ENCODE measurements around the gene ATXN3.

Gene ATXN3

DNA sequence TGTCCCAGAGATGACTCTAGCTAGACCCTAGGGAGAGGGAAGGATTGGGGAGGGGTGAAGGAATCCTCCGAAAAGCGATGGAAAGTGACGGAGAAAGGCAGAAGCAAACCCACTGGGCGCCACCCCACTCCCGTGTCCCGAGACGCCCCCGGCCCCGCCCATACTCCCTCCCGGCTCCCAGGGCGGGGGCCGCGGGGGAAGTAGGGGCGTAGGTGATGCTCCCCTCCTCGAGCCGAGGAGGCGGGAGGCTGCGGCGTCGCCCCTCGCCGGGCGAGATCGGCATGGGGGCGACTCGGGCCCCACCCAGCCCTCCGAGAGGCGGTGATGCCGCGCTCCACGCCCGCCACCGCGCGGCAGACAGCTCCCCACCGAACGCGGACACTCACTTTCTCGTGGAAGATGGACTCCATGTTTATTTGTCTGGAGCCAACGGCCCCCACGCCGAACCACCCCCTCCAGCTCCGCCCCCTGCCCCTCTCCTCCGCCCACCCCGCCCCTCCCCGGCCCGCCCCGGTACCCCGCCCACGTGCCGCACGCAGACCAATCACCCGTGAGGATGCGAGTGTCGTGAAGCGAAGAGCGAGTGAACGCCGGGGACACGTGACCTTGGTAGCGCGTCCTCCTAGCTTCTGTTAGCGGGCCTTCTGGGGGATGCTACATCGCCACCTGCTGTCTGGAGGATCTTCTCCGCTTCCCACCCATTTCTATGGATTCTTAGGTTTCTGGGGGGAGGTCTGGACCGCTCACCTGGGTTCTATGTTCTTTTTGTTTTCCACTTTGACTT is at the start of gene ATXN3:
Gene ATXN3 (minus strand): TSS at position 440 of the 784 bp plus-strand sequence. CDS start 30 bp downstream, at position 410.
- DNase-seq: peak; percentile 93

DNA sequence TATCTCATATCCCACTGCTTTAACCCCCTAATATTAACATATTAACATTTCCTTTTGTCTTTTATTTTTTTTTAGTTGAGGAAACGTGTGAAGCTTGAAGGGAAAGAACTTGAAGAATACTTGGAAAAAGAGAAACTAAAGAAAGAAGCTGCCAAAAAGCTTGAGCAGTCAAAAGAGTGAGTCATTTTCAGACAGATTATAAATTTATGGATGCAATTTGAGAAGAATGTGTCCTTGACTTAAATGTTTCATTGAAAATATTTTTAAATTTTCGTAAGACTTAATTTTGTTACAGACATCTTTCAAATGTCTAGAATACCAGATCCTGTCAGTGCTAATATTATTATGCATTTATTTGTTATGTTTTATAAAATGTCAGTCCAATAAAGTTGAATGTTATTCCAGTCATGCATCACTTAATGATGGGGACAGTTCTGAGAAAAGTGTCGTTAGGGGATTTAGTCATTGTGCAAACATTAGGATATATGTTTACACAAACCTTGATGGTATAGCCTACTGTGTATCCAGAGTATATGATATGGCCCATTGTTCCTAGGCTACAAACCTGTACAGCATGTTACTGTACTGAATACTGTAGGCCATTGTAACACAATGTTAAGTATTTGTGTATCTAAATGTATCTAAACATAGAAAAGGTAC is 48.0 kb upstream of the ATXN3 start:
- DNase-seq: no peak

- DNase-seq: no peak
Measured at GRCh38 chr14:92153581-92153980, 47.2 kb upstream of the ATXN3 start.

- no peak for DNase-seq
Measured at GRCh38 chr14:92144708-92145107, 38.3 kb upstream of the ATXN3 start.

DNA sequence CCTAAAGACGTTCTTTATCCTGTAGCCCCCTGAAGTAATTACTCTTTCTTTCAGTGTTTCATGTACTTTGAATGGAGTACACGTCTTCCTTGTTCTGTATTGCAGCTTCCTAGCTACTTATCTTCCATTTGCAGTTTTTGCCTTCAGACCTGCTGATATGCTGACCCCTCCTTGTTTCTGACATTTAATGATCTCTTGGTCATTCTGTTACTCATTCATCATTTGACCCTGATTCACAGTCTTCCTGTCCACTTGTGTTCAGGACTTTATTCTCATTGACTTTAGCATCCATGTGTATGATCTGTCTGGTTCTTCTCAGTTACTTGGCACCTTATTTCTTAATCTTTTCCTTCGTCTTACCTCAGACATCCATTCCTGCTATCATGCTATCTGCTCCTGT is 37.6 kb upstream of the ATXN3 start:
- no peak for DNase-seq

DNA sequence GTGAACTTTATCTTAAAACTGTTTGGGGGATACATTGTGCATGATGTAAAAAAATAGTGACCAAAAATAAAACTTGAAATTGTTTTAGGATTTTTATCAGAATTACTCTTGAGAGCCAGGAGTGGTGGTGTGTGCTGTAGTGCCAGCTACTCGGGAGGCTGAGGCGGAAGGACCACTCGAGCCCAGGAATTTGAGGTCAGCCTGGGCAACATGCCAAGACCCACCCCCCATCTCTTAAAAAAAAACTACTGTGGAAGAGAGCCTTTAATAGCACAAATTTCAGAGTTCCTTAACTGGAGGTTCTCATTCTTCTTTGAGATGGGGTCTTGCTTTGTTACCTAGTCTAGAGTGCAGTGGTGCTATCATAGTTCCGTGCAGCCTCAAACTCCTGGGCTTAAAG is 36.9 kb upstream of the ATXN3 start:
- DNase-seq: no peak

DNA sequence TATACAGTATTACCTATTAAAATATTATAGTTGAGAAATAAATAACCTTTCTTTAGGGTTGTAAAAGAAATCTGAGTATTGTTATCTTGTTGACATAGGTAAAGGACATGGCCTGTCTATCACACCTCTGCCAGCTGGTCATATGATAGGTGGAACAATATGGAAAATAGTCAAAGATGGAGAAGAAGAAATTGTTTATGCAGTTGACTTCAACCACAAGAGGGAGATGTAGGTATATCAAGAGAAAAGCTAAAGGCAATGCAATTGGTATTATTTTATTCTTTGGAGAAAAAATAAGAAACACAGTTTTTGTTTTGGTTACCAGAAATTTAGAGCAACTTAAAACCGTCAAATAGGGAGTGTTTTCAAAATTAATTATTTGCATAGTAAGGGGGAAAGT is 28.9 kb upstream of the ATXN3 start:
- no peak for DNase-seq

- no peak for DNase-seq
Measured at GRCh38 chr14:92134456-92134855, 28.1 kb upstream of the ATXN3 start.

DNA sequence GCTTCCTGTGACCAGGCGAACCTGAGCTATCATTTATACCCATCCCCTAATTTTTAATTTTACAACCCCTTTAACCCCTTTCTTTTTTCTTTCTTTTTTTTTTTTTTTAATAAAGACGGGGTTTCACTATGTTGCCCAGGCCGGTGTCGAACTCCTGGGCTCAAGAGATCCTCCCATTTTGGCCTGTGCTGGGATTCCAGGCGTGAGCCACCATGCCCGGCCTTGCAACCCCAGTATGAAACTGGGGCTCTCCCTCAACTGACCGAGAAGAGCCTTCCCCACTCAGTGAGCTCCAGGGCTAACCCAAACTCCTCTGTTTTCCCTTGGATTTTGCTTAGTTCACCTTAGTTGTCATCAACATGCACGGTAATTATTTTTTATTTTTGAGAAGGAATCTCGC is 16.4 kb upstream of the ATXN3 start:
- no peak for DNase-seq

DNA sequence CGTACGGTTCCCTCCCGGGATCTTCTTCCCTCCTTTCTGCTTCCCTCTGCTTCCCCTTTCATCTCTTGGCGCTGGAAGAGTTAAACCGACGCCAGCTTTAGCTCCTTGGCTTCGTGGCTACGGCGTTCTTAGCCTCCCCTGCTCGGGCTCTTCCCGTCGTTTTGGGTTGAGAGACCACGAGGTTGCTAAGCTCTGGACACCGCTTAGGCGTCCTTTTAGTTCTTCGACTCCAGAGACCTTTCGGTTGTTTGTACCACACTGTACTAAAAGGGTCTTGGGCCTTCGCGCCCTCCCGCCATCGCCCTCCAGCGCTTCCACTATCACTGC is 15.9 kb upstream of the ATXN3 start:
- no peak for DNase-seq

DNA sequence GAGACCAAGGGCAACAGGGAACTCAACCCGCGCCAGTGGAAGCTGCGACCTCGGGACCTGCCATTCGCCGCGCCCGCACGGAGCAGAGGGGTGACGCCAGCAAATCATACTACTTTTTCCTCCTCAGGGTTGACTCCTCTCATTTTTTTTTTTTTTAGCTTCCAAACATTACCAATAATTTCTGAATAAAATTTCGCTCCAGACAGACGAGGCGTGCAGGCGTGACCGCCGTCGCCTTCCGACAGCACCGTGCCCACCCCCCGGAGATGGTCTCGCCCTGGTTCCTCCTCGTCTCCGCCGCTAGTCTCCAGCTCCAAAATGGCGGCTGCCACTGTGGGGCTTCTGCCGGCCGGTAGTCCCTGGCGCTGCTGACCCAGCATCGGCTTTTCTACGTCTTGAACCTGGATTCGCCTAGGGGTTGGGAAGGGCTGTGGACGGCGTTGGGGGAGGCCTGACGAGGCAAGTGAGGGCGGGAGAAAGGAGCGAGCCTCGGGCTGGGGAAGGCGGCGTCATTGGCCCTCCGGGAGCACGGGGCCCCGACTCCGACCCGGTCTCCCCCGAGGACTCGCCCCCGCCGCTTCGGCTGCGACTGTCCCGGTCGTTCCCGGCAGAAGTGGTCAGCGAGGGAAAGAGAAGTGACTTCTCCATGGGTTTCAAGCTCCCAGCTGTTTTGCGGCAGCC is 15.4 kb upstream of the ATXN3 start, which contains the start of the genes CPSF2 and NDUFB1:
Gene CPSF2 (plus strand): TSS at position 300 of the 681 bp plus-strand sequence. CDS start 9,016 bp downstream, outside the sequence.
Gene NDUFB1 (minus strand): TSS at position 37 of the 681 bp plus-strand sequence. CDS start 4,069 bp downstream, outside the sequence.
- DNase-seq: peak; percentile 82

GRCh38 chr14:92121207-92121669 is 14.9 kb upstream of the ATXN3 start:
- no peak for DNase-seq

DNA sequence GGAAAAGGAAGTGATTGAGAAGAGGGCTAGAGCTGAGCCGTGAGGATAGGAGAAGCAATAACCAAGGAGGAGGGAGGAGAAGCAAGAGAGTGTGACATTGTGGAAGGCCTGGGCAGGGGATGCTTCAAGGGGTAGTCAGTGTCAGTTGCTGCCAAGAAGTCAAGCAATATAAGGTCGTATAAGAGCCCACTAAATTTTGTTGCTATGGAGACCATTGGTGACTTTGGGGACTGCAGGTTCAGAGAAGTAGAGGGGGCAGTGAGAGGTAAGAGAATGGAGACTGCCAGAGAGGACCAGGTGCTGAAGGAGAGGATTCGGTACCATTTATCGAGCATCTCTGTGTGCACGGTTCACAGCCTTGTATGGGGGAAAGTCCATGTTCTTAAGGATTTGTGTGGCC is 3.1 kb upstream of the ATXN3 start:
- no peak for DNase-seq

DNA sequence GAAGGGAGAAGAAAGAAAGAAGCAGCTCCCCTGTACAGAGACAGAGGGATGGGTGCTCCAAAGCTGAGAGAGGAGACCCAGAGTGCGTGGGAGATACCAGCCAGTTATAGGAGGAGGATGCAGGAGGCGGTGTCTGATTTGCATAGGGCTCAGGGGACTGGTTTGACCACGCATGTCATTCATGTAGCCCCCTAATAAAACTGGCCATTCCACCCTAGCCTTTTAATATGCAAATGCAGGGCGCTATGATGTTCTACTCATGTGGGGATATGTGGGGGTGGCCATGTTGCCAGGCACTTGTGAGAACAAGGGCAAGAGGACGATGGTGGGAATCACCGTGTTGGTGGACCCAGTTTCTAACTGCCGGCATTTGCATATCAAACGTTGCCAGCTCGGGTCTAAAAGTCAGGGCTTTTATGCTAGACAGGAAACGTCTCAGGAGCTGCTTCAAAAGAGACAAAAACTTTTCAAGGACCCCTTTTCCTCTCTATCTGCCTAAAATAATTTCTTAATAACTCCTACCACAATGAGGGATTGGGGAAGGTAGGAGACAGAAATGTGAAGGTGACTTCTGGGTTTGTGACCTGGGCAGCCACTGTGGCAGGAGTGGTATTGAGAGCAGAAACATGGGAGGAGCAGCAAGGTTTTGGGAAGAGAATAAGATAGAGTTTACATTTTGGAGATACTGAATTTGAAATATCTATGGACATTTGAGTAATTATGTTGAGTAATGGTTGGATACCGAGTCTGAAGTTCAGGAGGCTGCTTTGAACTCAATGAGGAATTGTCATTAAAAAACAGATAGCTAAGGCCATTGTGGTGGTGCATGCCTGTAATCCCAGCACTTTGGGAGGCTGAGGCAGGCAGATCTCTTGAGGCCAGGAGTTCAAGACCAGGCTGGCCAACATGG is 2.2 kb upstream of the ATXN3 start:
- DNase-seq: no peak

DNA sequence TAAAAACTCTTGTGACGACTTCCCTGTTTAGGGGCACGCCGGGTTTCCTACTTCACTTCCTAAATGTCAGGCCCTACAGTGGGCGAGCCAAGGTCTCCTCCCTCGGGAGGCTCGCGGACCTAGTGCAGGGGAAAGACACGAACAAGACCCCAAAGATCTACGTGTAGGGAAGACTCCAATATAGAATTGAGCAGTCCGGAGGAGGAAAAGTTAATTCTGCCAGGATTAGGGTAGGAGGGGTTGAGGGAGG is 564 bp downstream of the ATXN3 start:
- DNase-seq: no peak

DNA sequence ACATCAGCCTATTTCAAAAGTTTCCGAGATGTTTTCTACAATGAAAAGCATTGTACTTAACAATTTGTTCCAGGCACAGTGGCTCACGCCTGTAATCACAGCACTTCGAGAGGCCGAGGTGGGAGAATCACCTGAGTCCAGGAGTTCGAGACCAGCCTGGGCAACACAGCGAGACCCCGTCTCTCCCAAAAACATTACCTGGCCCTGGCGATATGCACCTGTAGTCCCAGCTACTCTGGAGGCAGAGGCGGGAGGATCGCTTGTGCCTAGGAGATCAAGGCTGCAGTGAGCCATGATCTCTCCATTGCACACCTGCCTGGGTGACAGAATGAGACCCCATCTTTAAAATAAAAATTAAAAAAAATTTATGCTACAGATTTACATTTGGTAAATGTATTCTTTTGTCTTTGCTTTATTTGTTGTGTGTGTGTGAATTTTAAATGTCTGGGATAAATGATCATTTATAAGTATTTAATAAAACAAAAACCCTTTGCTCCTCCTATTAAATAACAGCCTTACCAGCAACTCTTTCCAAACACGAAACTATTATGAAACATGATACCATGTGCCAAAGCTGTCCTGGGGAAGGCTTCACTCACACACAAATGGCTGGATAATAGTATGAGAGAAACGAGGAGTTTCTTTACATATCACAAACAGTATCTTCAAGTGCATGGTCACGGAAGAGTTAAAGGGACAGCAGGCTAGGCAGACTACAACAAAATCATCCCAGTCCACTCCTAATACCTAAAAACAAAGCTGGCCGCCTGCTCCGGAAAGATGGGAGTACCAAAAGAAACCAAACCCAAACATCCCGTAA is 1.1 kb downstream of the ATXN3 start:
- no peak for DNase-seq

GRCh38 chr14:92103363-92103989 is 2.9 kb downstream of the ATXN3 start:
- no peak for DNase-seq

GRCh38 chr14:92099802-92100201 is 6.6 kb downstream of the ATXN3 start:
- no peak for DNase-seq

- DNase-seq: no peak
Measured at GRCh38 chr14:92093320-92093719, 13.1 kb downstream of the ATXN3 start.

DNA sequence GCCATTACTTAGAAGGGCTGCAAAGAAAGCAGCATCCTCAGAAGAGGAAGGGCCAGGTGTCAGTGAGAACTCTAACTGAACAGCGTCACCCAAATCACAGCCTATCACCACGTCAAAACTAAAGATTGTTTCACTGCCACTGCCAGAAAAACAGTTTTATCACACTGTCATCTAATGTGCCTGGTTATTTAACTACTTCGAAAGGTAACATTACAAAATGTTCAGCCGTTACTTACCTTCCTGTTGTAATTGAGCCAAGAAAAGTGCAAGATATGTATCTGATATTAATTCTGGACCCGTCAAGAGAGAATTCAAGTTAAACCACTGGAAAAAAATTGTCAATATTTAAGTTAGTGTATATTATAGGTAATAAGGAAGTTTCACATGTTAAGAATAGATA is 17.9 kb downstream of the ATXN3 start:
- DNase-seq: no peak

- no peak for DNase-seq
Measured at GRCh38 chr14:92074555-92074954, 31.8 kb downstream of the ATXN3 start.
